ENCODE data around the gene PTBP1.
"Not testable (repeated sequence)": the region's sequence is repeated elsewhere in the genome, so short reads cannot be mapped to it uniquely, and the experiment has no call there.

The PTBP1 gene

GRCh38 chr19:812049-812746, 14.9 kb downstream of the PTBP1 start:
- no peak for DNase-seq

DNA sequence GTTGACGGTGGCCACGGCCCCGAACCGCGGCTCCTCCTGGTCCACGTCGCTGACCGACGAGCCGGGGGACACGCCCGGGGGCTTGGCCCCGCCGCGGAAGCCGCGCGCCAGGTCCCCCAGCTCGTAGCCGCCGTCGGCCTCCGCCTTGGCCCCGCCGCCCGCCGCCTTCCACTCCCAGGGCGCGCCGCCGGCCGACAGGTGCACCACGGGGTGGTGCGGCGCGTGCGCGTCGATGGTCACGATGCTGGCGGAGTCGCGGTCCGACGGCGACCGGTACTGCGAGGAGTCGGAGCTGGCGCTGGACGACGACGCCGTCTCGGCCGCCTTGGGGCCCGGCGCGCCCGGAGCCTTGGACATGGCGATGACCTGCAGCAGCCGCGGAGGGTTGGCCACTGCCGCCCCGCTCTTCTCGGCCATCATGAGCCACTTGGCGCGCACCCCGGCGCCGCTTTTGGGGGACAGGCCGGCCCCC, 15.5 kb downstream of the PTBP1 start:
- DNase-seq = no peak

DNA sequence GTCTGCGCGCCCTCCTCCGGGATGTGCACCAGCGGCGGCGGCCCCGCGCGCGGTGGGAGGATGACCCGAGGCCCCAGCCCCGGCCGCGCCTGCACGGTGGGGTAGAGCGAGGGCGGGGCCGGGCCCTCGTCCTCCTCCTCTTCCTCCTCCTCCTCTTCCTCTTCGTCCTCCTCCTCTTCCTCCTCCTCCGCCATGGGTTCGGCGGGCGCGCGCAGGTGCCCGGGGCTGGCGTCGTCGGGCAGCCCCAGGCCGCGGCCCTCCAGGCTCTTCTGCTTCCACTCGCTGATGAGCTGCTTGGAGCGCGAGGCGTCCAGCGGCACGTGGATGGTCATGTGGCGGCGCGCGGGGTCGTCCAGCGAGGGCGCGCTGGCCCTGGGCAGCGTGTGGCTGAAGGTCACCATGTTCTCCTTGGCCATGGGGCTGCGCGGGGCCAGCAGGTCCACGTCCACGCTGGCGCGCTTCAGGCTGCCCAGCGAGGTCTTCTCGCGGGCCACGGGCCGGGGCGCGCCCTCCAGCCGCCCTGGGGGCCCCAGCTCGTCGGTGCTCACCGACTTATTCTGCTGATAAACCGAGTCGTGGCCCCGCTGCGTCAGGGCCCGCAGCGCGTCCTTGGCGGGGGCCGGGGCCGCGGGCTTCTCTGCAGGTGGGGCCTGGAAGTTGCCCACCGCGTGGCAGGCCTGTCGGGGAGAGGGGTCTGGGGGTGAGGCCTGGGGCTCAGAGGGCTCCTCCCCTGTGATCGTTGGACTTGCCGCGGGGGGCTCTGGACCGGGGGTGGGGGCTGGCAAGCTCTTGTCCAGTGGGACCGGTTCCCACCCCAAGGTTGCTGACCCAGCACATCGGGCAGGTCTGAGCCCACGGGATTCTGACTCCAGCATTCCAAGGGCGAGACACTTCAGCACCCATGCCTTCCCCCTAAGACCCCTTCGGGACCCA, 16.2 kb downstream of the PTBP1 start:
- DNase-seq = no peak

DNA sequence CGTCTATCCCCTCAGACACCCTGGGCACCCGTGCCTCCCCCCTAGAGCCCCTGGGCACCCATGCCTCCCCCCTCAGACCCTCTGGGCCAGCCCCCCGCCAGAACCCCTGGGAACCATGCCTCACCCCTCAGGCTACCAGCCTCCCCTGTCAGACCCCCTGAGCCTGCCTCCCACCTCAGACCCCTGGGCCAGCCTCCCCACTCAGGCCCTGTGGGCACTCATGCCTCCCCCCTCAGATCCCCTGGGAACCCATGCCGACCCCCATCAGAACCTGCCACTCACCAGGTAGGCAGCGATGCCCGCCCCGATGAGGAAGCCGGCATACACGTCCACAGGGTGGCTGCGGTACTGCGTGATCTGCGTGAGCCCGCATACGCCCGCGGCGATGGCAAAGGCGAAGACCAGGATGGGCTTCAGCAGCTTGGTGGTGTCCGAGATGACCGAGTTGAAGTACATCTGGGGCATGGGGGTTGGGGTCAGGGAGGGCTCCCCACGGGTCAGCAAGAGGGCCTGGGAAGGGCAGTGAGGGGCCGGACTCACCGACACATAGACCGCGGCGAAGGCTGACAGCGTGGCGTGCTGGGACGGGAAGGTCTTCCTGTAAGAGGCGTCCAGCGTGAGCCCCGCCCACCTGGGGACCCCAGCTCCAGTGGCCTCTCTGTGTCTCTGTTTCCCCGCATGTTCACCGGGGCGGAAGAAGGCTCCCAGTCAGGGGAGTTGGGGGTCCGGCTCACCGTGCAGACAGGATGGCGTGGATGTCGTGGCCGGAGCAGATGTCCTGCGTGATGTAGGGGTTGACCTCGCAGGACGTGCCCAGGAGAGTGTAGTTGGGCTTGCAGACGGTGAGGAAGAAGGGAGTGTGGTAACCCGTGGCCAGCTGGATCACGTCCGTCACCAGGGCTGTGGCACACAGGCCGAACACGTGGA, 17.2 kb downstream of the PTBP1 start:
- DNase-seq = no peak

GRCh38 chr19:815079-815774, 18.0 kb downstream of the PTBP1 start:
- DNase-seq = no peak

GRCh38 chr19:815775-816499, 18.7 kb downstream of the PTBP1 start:
- DNase-seq = no peak

DNA sequence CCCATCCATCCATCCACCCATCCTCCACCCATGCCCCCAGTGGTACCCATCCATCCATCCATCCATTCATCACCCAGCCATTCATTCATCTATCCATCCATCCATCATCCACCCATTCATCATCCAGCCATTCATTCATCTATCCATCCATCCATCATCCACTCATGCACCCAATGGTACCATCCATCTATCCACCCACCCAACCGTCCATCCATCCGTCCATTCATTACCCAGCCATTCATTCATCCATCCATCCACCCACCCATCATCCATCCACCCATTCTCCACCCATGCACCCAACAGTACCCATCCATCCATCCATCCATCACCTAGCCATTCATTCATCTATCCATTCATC, 19.2 kb downstream of the PTBP1 start:
- no peak for DNase-seq

- DNase-seq = not testable (repeated sequence)
These were observed 23.0 kb downstream of the PTBP1 start for GRCh38 chr19:820212-820611.

- DNase-seq = no peak
These were observed 24.1 kb downstream of the PTBP1 start for GRCh38 chr19:821231-821824.

DNA sequence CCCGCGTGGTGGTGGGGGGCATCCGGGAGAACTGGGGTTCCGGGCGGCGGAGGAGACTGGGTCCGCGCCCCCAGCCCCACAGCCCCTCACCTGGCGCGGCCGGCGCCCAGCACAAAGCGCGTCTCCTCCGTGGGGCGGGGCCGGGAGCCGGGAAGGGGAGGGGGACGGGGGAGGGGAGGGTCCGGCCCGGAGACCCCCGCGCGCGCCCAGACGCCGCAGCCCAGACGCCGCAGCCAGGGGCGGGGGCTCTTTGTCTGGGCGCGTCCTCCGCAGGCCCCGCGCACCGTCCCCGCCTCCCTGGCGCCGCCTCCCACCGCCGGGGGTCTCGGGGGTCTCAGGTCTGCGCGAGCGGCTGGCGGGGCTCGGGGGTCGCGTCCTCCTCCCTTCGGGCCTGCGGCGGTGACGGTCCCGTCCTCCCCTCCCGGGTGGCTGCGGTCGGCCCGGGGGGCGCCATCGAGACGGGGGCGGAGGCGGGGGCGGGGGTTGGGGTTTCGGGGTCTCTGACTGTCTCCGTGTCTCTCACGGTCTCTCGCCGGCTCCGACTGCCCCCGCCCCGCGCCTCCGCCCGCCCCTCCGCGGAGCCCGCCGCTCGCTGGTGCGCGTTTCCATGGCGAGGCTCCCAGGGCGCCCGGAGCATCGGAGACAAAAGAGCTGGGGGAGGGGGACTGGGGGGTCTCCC, 24.7 kb downstream of the PTBP1 start, which contains the start of gene PLPPR3:
TSS of gene PLPPR3 (minus strand) at position 131 of the 679 bp plus-strand sequence. CDS start 396 bp downstream, outside the sequence.
- DNase-seq = no peak

GRCh38 chr19:823565-824121, 26.4 kb downstream of the PTBP1 start:
- DNase-seq = no peak

DNA sequence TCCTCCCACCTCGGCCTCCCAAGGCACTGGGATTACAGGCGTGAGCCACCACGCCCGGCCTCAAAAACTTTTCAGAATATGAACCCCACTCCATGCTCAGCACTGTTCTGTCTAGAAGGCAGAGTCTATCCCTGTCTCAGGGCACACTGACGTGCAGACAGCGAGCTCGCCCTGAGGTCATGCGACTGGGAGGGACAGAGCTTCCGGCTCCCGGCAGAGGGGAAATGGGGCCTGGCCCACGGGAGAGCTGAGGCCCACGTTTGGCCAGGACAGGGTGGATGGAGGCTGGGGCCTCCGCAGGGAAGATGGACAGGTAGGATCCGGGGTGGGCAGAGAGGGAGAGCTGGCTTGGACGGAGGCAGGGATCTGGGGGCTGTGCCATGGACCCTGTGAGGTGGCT, 27.6 kb downstream of the PTBP1 start:
- DNase-seq = no peak

- no peak for DNase-seq
These were observed 28.8 kb downstream of the PTBP1 start for GRCh38 chr19:825897-826644.

DNA sequence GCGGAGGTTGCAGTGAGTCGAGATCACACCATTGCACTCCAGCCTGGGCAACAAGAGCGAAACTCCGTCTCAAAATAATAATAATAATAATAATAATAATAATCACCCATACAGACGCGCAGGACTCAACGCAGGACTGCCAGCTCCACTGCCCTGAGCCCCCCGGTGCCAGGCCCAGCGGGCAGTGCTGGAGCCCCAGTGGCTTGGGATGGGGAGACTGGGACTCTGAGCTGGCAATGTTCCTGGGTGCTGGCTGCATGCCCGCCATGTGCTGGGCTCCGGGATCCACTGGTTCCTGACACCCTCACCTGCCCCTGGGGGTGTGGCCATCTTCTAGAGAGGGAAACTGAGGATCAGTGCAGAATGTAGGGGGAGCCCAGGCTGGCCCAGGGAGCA, 30.1 kb downstream of the PTBP1 start:
- no peak for DNase-seq

GRCh38 chr19:827710-828321, 30.6 kb downstream of the PTBP1 start, which contains the start of gene AZU1:
AZU1 (plus strand) TSS chr19:827837; CDS start chr19:827847, 10 bp downstream.
- no peak for DNase-seq

GRCh38 chr19:829129-829758, 32.0 kb downstream of the PTBP1 start:
- no peak for DNase-seq

- no peak for DNase-seq
These were observed 34.4 kb downstream of the PTBP1 start for GRCh38 chr19:831407-832369.

All from activated CD4-positive, alpha-beta T cell treated with anti-CD3 and anti-CD28 coated beads, Interleukin-2, amount 50 U/mL, for 4 hours (primary cell).